H1 (cell line): ENCODE data around the gene MYO1F.

Source experiments
- CEBPB ChIP-seq: IDR thresholded peaks from 2 replicates; pipeline ENCODE4 v1.6.1; 2012; ENCODE audit warnings: low read depth, low read length
- CHD1 ChIP-seq: IDR thresholded peaks from 2 replicates; pipeline ENCODE4 v1.6.1; 2012; ENCODE audit warnings: low read depth, low read length, improper control_type of control experiment
- CHD2 ChIP-seq: IDR thresholded peaks from 2 replicates; pipeline ENCODE4 v1.6.1; 2012; ENCODE audit warnings: low read length, improper control_type of control experiment
- EP300 ChIP-seq, 2 experiments: IDR thresholded peaks; 1 replicate in 1 of 2; 2 replicates in 1 of 2; pipeline ENCODE4 v1.6.1; 2011 to 2012; ENCODE audit warnings: low read depth in 2 of 2, low read length in 2 of 2, mild to moderate bottlenecking in 2 of 2, borderline replicate concordance in 1 of 2, inconsistent platforms in 1 of 2, moderate library complexity in 1 of 2
- EZH2 ChIP-seq: fragments of 200-600 bp; sonication (generic); IDR thresholded peaks from 2 replicates; pipeline ENCODE4 v1.7.1; 2012; ENCODE audit warnings: low read depth, mild to moderate bottlenecking, moderate library complexity, low read length, inconsistent platforms; ENCODE audit not compliant: severe bottlenecking
- JUND ChIP-seq: IDR thresholded peaks from 2 replicates; pipeline ENCODE4 v1.6.1; 2011; ENCODE audit warnings: mild to moderate bottlenecking, improper control_type of control experiment, low read length
- POLR2A ChIP-seq, 2 experiments: IDR thresholded peaks; 1 replicate in 1 of 2; 2 replicates in 1 of 2; pipeline ENCODE4 v1.6.1; 2011; ENCODE audit warnings: low read depth in 2 of 2, low read length in 2 of 2, mild to moderate bottlenecking in 2 of 2; ENCODE audit errors: control extremely low read depth in 1 of 2
- RFX5 ChIP-seq: IDR thresholded peaks from 2 replicates; pipeline ENCODE4 v1.6.1; 2011; ENCODE audit warnings: low read depth, low read length, improper control_type of control experiment, borderline replicate concordance
- RXRA ChIP-seq: IDR thresholded peaks from 2 replicates; pipeline ENCODE4 v1.6.1; 2011; ENCODE audit warnings: low read depth, mild to moderate bottlenecking, low read length, moderate library complexity; ENCODE audit not compliant: insufficient read depth
- SRF ChIP-seq: IDR thresholded peaks from 2 replicates; pipeline ENCODE4 v1.6.1; 2011; ENCODE audit warnings: mild to moderate bottlenecking, low read depth, low read length, moderate library complexity
- TAF1 ChIP-seq: IDR thresholded peaks from 2 replicates; pipeline ENCODE4 v1.6.1; 2011; ENCODE audit warnings: mild to moderate bottlenecking, low read depth, low read length
- YY1 ChIP-seq: IDR thresholded peaks from 2 replicates; pipeline ENCODE4 v1.6.1; 2011; ENCODE audit warnings: low read depth, mild to moderate bottlenecking, low read length
- TF ChIP-seq, protein P1 (sequence below), 3 experiments: IDR thresholded peaks; 1 replicate in 2 of 3; 2 replicates in 1 of 3; pipeline versions ENCODE4 v1.5.1 to v1.6.1; 2011; ENCODE audit warnings: low read length in 3 of 3, mild to moderate bottlenecking in 3 of 3, inconsistent platforms in 2 of 3, low read depth in 1 of 3, moderate library complexity in 1 of 3; ENCODE audit not compliant: insufficient read depth in 1 of 3; ENCODE audit errors: control extremely low read depth in 1 of 3
- TF ChIP-seq, protein P2 (sequence below): IDR thresholded peaks from 2 replicates; pipeline ENCODE4 v1.6.1; 2011; ENCODE audit warnings: low read length, improper control_type of control experiment

DNA sequence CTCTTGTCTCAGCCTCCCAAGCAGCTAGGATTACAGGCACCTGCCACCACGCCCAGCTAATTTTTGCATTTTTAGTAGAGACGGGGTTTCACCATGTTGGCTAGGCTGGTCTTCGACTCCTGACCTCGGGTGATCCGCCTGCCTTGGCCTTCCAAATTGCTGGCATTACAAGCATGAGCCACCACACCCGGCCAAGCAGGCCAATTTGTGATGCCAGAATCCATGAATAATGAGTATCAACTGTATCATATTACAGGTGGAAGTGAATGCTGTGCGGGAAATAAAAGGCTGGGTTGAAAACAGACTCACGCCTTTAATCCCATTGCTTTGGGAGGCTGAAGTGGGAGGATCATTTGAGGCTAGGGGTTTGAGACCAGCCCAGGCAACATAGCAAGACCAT lies 49.6 kb upstream of the MYO1F start:
- TF ChIP-seq JUND (no peak), CEBPB (no peak), EP300 (IDR thresholded peaks at IDR 0.05; ENCODE audit: borderline replicate concordance in 1 of 2, low read depth in 2 of 2, low read length in 2 of 2) (no peak), CHD1 (no peak), POLR2A (IDR thresholded peaks at IDR 0.05; ENCODE audit: control extremely low read depth in 1 of 2, low read depth in 2 of 2, low read length in 2 of 2) (no peak), EZH2 (no peak), RFX5 (no peak), SRF (no peak), TAF1 (no peak), YY1 (no peak), CHD2 (no peak), RXRA (no peak)
- TF ChIP-seq, protein P1, sequence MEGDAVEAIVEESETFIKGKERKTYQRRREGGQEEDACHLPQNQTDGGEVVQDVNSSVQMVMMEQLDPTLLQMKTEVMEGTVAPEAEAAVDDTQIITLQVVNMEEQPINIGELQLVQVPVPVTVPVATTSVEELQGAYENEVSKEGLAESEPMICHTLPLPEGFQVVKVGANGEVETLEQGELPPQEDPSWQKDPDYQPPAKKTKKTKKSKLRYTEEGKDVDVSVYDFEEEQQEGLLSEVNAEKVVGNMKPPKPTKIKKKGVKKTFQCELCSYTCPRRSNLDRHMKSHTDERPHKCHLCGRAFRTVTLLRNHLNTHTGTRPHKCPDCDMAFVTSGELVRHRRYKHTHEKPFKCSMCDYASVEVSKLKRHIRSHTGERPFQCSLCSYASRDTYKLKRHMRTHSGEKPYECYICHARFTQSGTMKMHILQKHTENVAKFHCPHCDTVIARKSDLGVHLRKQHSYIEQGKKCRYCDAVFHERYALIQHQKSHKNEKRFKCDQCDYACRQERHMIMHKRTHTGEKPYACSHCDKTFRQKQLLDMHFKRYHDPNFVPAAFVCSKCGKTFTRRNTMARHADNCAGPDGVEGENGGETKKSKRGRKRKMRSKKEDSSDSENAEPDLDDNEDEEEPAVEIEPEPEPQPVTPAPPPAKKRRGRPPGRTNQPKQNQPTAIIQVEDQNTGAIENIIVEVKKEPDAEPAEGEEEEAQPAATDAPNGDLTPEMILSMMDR (IDR thresholded peaks at IDR 0.05; ENCODE audit: control extremely low read depth in 1 of 3, insufficient read depth in 1 of 3, low read depth in 1 of 3, low read length in 3 of 3), result no peak
- TF ChIP-seq, protein P2, sequence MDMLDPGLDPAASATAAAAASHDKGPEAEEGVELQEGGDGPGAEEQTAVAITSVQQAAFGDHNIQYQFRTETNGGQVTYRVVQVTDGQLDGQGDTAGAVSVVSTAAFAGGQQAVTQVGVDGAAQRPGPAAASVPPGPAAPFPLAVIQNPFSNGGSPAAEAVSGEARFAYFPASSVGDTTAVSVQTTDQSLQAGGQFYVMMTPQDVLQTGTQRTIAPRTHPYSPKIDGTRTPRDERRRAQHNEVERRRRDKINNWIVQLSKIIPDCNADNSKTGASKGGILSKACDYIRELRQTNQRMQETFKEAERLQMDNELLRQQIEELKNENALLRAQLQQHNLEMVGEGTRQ, result no peak
